SU-DHL-6 (cell line): ENCODE measurements around the gene METRN.

Experiments
- EZH2phosphoT487 ChIP-seq: fragments of 200-600 bp; sonication (generic), shearing (Covaris generic); conservative IDR thresholded peaks from 2 replicates; pipeline ENCODE4 v1.6.1; 2018; ENCODE audit warnings: mild to moderate bottlenecking, antibody characterized with exemption, low read length, moderate library complexity, mixed read lengths
- TF ChIP-seq, protein P1 (sequence below): fragments of 200-600 bp; sonication (generic); IDR thresholded peaks from one replicate; pipeline ENCODE4 v1.5.1; 2017; ENCODE audit warnings: antibody characterized with exemption, mild to moderate bottlenecking, low read length, moderate library complexity; ENCODE audit not compliant: insufficient read depth, poor library complexity, severe bottlenecking

DNA sequence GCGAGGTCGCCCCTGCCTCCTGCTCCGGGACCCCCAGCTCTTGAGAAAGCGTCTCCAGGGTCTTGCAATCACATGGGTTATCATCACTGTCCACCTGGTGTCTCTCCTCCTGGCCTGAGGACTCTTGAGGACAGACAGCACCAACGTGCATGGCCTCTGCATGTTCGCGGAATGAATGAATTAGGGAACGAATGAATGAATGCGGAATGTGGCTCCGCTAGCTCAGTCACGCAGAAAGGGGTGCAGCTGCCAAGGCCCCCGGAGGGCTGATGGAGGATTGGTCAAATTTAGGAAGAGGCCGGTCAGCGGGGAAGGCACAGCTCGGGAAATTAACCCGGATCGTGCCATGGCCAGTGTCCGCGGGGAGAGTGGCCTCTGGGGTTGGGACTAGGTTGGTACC is 12.6 kb upstream of the METRN start:
- TF ChIP-seq, protein P1, sequence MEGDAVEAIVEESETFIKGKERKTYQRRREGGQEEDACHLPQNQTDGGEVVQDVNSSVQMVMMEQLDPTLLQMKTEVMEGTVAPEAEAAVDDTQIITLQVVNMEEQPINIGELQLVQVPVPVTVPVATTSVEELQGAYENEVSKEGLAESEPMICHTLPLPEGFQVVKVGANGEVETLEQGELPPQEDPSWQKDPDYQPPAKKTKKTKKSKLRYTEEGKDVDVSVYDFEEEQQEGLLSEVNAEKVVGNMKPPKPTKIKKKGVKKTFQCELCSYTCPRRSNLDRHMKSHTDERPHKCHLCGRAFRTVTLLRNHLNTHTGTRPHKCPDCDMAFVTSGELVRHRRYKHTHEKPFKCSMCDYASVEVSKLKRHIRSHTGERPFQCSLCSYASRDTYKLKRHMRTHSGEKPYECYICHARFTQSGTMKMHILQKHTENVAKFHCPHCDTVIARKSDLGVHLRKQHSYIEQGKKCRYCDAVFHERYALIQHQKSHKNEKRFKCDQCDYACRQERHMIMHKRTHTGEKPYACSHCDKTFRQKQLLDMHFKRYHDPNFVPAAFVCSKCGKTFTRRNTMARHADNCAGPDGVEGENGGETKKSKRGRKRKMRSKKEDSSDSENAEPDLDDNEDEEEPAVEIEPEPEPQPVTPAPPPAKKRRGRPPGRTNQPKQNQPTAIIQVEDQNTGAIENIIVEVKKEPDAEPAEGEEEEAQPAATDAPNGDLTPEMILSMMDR = no peak
- no peak for TF ChIP-seq EZH2phosphoT487
